Activated T-helper 2 cell treated with anti-CD3 and anti-CD28 coated beads, Interferon-gamma antibody, Interleukin-2, Interleukin-4, amounts not matched to agents 10 μg/mL and 5 μg/mL and 100 μg/mL, durations not matched to agents 14 hours and 24 hours and 36 hours (primary cell): ENCODE results near the gene PTH1R. TPM values are rescaled to one million over a fixed set of nuclear protein-coding genes. Genes with fewer than 3 reads are reported as not detected.

ENCODE experiments used
- DNase-seq: peaks from one replicate; pipeline ENCODE4 v3.0.0; 2021; ENCODE audit warnings: low spot score
- H3K27ac Mint-ChIP-seq: one replicate; pipeline ENCODE4 v1.8.0; 2021; ENCODE audit warnings: mixed read lengths
- H3K27me3 Mint-ChIP-seq: one replicate; pipeline ENCODE4 v1.8.0; 2021; ENCODE audit warnings: low read depth, mixed read lengths
- H3K36me3 Mint-ChIP-seq: one replicate; pipeline ENCODE4 v1.8.0; 2021; ENCODE audit warnings: low read depth, mixed read lengths
- H3K4me1 Mint-ChIP-seq: one replicate; pipeline ENCODE4 v1.8.0; 2021; ENCODE audit warnings: low read depth, mixed read lengths
- H3K4me3 Mint-ChIP-seq: one replicate; pipeline ENCODE4 v1.8.0; 2021; ENCODE audit warnings: low read depth, mild to moderate bottlenecking, moderate library complexity, mixed read lengths
- H3K9me3 Mint-ChIP-seq: one replicate; pipeline ENCODE4 v1.8.0; 2021; ENCODE audit warnings: mixed read lengths
- intact Hi-C: fragments of 100-400 bp; cut with micrococcal nuclease; formaldehyde crosslinking; loops from one replicate; pipeline ENCODE4 v1.15.1; 2023
- total RNA-seq: library from RNA; stranded (reverse); gene quantifications from 2 replicates; pipeline ENCODE4 v1.2.3, GENCODE V29; 2022

The PTH1R gene
- total RNA-seq, 1 donor from 2014 or later: not detected

GRCh38 chr3:46895761-46896160 is 18.2 kb downstream of the PTH1R start:
- Mint-ChIP-seq H3K36me3 (no peaks in the 10 kb centered on the region), H3K9me3 (no peaks in the 10 kb centered on the region), H3K4me3 (no peak overlapping the region), H3K4me1 (no peaks in the 10 kb centered on the region), H3K27ac (no peak overlapping the region), H3K27me3 (peaks cover 45% of the 10 kb centered on the region)
- no peak for DNase-seq
- intact Hi-C loops: loop anchor here (1.0 to 2.0 kb wide), 2 partner anchors 29 to 190 kb away; no protein-coding TSS in a partner anchor

- no peak overlapping the region for H3K4me3 Mint-ChIP-seq
- peaks cover 38% of the 10 kb centered on the region for H3K27me3 Mint-ChIP-seq
- no peak for DNase-seq
- H3K36me3 Mint-ChIP-seq: no peaks in the 10 kb centered on the region
- H3K4me1 Mint-ChIP-seq: no peaks in the 10 kb centered on the region
- intact Hi-C loops: no loop called here
- no peak overlapping the region for H3K27ac Mint-ChIP-seq
- no peaks in the 10 kb centered on the region for H3K9me3 Mint-ChIP-seq
Measured at GRCh38 chr3:46896386-46896785, 18.9 kb downstream of the PTH1R start.

GRCh38 chr3:46897031-46897430 is 19.5 kb downstream of the PTH1R start:
- Mint-ChIP-seq H3K36me3 (no peaks in the 10 kb centered on the region), H3K4me1 (no peaks in the 10 kb centered on the region), H3K9me3 (no peaks in the 10 kb centered on the region), H3K4me3 (no peak overlapping the region), H3K27me3 (peaks cover 33% of the 10 kb centered on the region), H3K27ac (no peak overlapping the region)
- no peak for DNase-seq
- intact Hi-C loops: no loop called here

- H3K27ac Mint-ChIP-seq: no peak overlapping the region
- H3K4me3 Mint-ChIP-seq: no peak overlapping the region
- H3K4me1 Mint-ChIP-seq: no peaks in the 10 kb centered on the region
- H3K27me3 Mint-ChIP-seq: peaks cover 26% of the 10 kb centered on the region
- intact Hi-C loops: no loop called here
- DNase-seq: no peak
- H3K9me3 Mint-ChIP-seq: no peaks in the 10 kb centered on the region
- H3K36me3 Mint-ChIP-seq: no peaks in the 10 kb centered on the region
Measured at GRCh38 chr3:46897829-46898320, 20.4 kb downstream of the PTH1R start.

- Mint-ChIP-seq H3K27me3 (peaks cover 22% of the 10 kb centered on the region), H3K4me1 (no peaks in the 10 kb centered on the region), H3K27ac (no peak overlapping the region), H3K36me3 (no peaks in the 10 kb centered on the region), H3K4me3 (no peak overlapping the region), H3K9me3 (no peaks in the 10 kb centered on the region)
- intact Hi-C loops: no loop called here
- no peak for DNase-seq
Measured at GRCh38 chr3:46898321-46899150, 21.0 kb downstream of the PTH1R start.

- intact Hi-C loops: no loop called here
- no peak overlapping the region for H3K27ac Mint-ChIP-seq
- H3K4me1 Mint-ChIP-seq: no peaks in the 10 kb centered on the region
- no peak for DNase-seq
- H3K4me3 Mint-ChIP-seq: no peak overlapping the region
- no peaks in the 10 kb centered on the region for H3K36me3 Mint-ChIP-seq
- H3K27me3 Mint-ChIP-seq: peaks cover 18% of the 10 kb centered on the region
- no peaks in the 10 kb centered on the region for H3K9me3 Mint-ChIP-seq
Measured at GRCh38 chr3:46899151-46900006, 21.9 kb downstream of the PTH1R start.

GRCh38 chr3:46900007-46900292 is 22.4 kb downstream of the PTH1R start:
- Mint-ChIP-seq H3K9me3 (no peaks in the 10 kb centered on the region), H3K4me1 (no peaks in the 10 kb centered on the region), H3K27ac (no peak overlapping the region), H3K4me3 (no peak overlapping the region), H3K36me3 (no peaks in the 10 kb centered on the region), H3K27me3 (peaks cover 18% of the 10 kb centered on the region)
- DNase-seq: no peak
- intact Hi-C loops: no loop called here

GRCh38 chr3:46900356-46900755 is 22.8 kb downstream of the PTH1R start:
- intact Hi-C loops: no loop called here
- no peak for DNase-seq
- Mint-ChIP-seq H3K36me3 (no peaks in the 10 kb centered on the region), H3K4me1 (no peaks in the 10 kb centered on the region), H3K9me3 (no peaks in the 10 kb centered on the region), H3K27me3 (peaks cover 15% of the 10 kb centered on the region), H3K4me3 (no peak overlapping the region), H3K27ac (no peak overlapping the region)

- Mint-ChIP-seq H3K4me1 (no peaks in the 10 kb centered on the region), H3K27me3 (peaks cover 11% of the 10 kb centered on the region), H3K4me3 (no peak overlapping the region), H3K27ac (no peak overlapping the region), H3K9me3 (no peaks in the 10 kb centered on the region), H3K36me3 (no peaks in the 10 kb centered on the region)
- DNase-seq: no peak
- intact Hi-C loops: no loop called here
Measured at GRCh38 chr3:46901061-46901460, 23.5 kb downstream of the PTH1R start.

GRCh38 chr3:46901591-46902187 is 24.2 kb downstream of the PTH1R start:
- no peak for DNase-seq
- intact Hi-C loops: no loop called here
- Mint-ChIP-seq H3K36me3 (no peaks in the 10 kb centered on the region), H3K4me3 (no peak overlapping the region), H3K27me3 (peaks cover 9% of the 10 kb centered on the region), H3K27ac (no peak overlapping the region), H3K4me1 (no peaks in the 10 kb centered on the region), H3K9me3 (no peaks in the 10 kb centered on the region)

GRCh38 chr3:46902188-46902631 is 24.7 kb downstream of the PTH1R start:
- Mint-ChIP-seq H3K36me3 (no peaks in the 10 kb centered on the region), H3K27me3 (peaks cover 9% of the 10 kb centered on the region), H3K4me3 (no peak overlapping the region), H3K9me3 (no peaks in the 10 kb centered on the region), H3K27ac (no peak overlapping the region), H3K4me1 (no peaks in the 10 kb centered on the region)
- no peak for DNase-seq
- intact Hi-C loops: no loop called here

- DNase-seq: no peak
- no peaks in the 10 kb centered on the region for H3K9me3 Mint-ChIP-seq
- H3K27ac Mint-ChIP-seq: no peak overlapping the region
- no peaks in the 10 kb centered on the region for H3K4me1 Mint-ChIP-seq
- H3K36me3 Mint-ChIP-seq: no peaks in the 10 kb centered on the region
- H3K27me3 Mint-ChIP-seq: peaks cover 5% of the 10 kb centered on the region
- intact Hi-C loops: no loop called here
- H3K4me3 Mint-ChIP-seq: no peak overlapping the region
Measured at GRCh38 chr3:46903341-46904302, 26.1 kb downstream of the PTH1R start.
